Mesodermal cell (in vitro differentiated cells): ENCODE data around the gene CALR.
A peak's percentile ranks its signal among the peaks of the same experiment; 100 is the strongest.
"Not testable (repeated sequence)": the region's sequence is repeated elsewhere in the genome, so short reads cannot be mapped to it uniquely, and the experiment has no call there.

Experiments
- H3K27ac ChIP-seq: 2 replicates; pipeline ENCODE4 v1.7.0; 2013; ENCODE audit warnings: mild to moderate bottlenecking, low read depth, low read length, moderate library complexity; ENCODE audit not compliant: severe bottlenecking
- H3K36me3 ChIP-seq: 2 replicates; pipeline ENCODE4 v1.7.1; 2013; ENCODE audit warnings: mild to moderate bottlenecking, low read length, moderate library complexity; ENCODE audit not compliant: control insufficient read depth, insufficient read depth
- H3K4me1 ChIP-seq: one replicate; pipeline ENCODE4 v1.7.1; 2013; ENCODE audit warnings: mild to moderate bottlenecking, low read length; ENCODE audit not compliant: insufficient read depth, control insufficient read depth, poor library complexity, severe bottlenecking
- H3K4me3 ChIP-seq: 2 replicates; pipeline ENCODE4 v1.7.0; 2013; ENCODE audit warnings: low read length, control low read depth, mild to moderate bottlenecking; ENCODE audit not compliant: insufficient read depth, poor library complexity, severe bottlenecking; ENCODE audit errors: extremely low read depth
- H3K9me3 ChIP-seq: 2 replicates; pipeline ENCODE4 v1.7.1; 2013; ENCODE audit warnings: mild to moderate bottlenecking, low read length, moderate library complexity; ENCODE audit not compliant: control insufficient read depth
- WGBS, 2 experiments: methylation state at CpG; one replicate each; pipeline ENCODE4 v1.1.5; 2013; ENCODE audit warnings: missing lambda C conversion rate in 2 of 2; ENCODE audit not compliant: insufficient coverage in 2 of 2; 5-methylcytosine and 5-hydroxymethylcytosine counted together

The CALR gene

GRCh38 chr19:12969292-12969988, 31.0 kb downstream of the CALR start, which contains the start of gene DAND5:
Gene DAND5 (plus strand): TSS chr19:12969576. CDS start chr19:12969661, 85 bp downstream.
- no peaks in the 10 kb centered on the region for H3K36me3 ChIP-seq
- H3K4me1 ChIP-seq: peaks cover 6% of the 10 kb centered on the region
- H3K4me3 ChIP-seq: no peak within 1 kb of the TSS
- H3K9me3 ChIP-seq: no peaks in the 10 kb centered on the region
- 71 to 76% methylated on average over 13 to 14 of the region's 14 CpGs for WGBS, 2 experiments
- H3K27ac ChIP-seq: no peak within 1 kb of the TSS

GRCh38 chr19:12970070-12970820, 31.8 kb downstream of the CALR start:
- Histone ChIP-seq H3K4me3 (no peak overlapping the region), H3K9me3 (no peaks in the 10 kb centered on the region), H3K27ac (no peak overlapping the region), H3K4me1 (peaks cover 5% of the 10 kb centered on the region), H3K36me3 (no peaks in the 10 kb centered on the region)
- 89 to 98% methylated on average over 4 to 7 of the region's 7 CpGs for WGBS, 2 experiments

DNA sequence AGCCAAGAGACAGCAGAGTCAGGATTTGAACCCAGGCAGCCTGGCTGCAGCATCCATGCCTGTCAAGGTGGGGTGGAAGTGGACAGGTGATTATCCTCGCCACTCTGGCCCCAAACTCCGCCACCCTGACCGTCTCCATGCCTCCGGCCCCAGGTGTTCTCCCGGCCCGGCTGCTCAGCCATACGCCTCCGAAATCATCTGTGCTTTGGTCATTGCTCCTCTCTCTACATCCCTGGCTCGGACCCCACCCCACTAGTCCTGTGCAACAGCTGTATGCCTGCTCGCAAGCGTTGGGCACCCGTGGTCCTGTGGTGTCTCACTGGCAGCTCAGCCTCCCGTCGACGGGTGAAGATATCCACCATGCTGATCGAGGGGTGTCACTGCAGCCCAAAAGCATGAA, 34.8 kb downstream of the CALR start:
- no peaks in the 10 kb centered on the region for H3K36me3 ChIP-seq
- H3K4me1 ChIP-seq: no peaks in the 10 kb centered on the region
- no peak overlapping the region for H3K27ac ChIP-seq
- WGBS, 2 experiments: 93 to 94% methylated on average over 13 to 16 of the region's 16 CpGs
- no peak overlapping the region for H3K4me3 ChIP-seq
- H3K9me3 ChIP-seq: no peaks in the 10 kb centered on the region

GRCh38 chr19:12974301-12975220, 36.2 kb downstream of the CALR start:
- Histone ChIP-seq H3K36me3 (no peaks in the 10 kb centered on the region), H3K4me1 (no peaks in the 10 kb centered on the region), H3K4me3 (no peak overlapping the region), H3K9me3 (no peaks in the 10 kb centered on the region), H3K27ac (no peak overlapping the region)
- WGBS, 2 experiments: 74 to 79% methylated on average over 13 to 15 of the region's 19 CpGs

- WGBS, 2 experiments: 89 to 91% methylated on average over 12 to 16 of the region's 17 CpGs
- Histone ChIP-seq H3K36me3 (no peaks in the 10 kb centered on the region), H3K4me1 (no peaks in the 10 kb centered on the region), H3K4me3 (no peak overlapping the region), H3K9me3 (no peaks in the 10 kb centered on the region), H3K27ac (no peak overlapping the region)
Observed at GRCh38 chr19:12975221-12975741, 36.9 kb downstream of the CALR start.

DNA sequence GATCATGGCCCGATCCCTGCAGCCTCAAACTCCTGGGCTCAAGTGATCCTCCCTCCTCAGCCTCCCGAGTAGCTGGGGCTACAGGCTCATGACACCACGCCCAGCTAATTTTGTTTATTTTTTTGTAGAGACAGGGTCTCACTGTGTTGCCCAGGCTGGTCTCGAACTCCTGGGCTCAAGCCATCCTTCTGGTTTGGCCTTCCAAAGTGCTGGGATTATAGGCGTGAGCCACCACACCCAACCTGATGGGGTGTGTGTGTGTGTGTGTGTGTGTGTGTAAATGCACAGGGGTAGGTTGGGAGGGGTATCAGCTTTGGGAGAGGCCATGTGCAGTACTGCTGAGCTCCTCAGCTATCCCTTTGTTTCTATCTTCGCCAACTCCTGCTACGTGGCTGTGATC, 37.7 kb downstream of the CALR start:
- H3K9me3 ChIP-seq, H3K27ac ChIP-seq, H3K4me1 ChIP-seq, H3K36me3 ChIP-seq, H3K4me3 ChIP-seq: not testable (repeated sequence)
- WGBS, 2 experiments: 77 to 83% methylated on average over 6 to 7 of the region's 7 CpGs

GRCh38 chr19:12979974-12980373, 41.6 kb downstream of the CALR start:
- no peak overlapping the region for H3K27ac ChIP-seq
- no peaks in the 10 kb centered on the region for H3K9me3 ChIP-seq
- H3K4me1 ChIP-seq: no peaks in the 10 kb centered on the region
- H3K4me3 ChIP-seq: no peak overlapping the region
- no peaks in the 10 kb centered on the region for H3K36me3 ChIP-seq
- 87 to 95% methylated on average over 3 of the region's 3 CpGs for WGBS, 2 experiments

DNA sequence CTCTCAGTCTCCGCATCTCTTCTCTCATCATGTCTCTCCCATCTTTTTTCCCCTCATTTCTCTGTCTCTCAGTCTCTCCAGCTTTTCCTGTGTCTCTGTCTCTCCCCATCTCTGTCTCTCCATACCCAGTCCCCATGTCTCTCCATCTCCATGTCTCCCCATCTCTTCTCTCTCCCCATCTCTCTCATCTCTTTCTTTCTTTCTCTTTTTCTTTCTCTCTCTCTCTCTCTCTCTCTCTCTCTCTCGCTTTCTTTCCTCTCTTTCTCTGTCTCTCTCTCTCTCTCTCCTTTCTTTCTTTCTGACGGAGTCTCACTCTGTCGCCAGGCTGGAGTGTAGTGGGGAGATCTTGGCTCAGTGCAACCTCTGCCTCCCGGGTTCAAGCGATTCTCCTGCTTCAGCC, 44.2 kb downstream of the CALR start:
- Histone ChIP-seq H3K4me3 (no peak overlapping the region), H3K36me3 (no peaks in the 10 kb centered on the region), H3K9me3 (no peaks in the 10 kb centered on the region), H3K4me1 (no peaks in the 10 kb centered on the region), H3K27ac (no peak overlapping the region)
- WGBS, 2 experiments: 72 to 77% methylated on average over 1 to 3 of the region's 6 CpGs

DNA sequence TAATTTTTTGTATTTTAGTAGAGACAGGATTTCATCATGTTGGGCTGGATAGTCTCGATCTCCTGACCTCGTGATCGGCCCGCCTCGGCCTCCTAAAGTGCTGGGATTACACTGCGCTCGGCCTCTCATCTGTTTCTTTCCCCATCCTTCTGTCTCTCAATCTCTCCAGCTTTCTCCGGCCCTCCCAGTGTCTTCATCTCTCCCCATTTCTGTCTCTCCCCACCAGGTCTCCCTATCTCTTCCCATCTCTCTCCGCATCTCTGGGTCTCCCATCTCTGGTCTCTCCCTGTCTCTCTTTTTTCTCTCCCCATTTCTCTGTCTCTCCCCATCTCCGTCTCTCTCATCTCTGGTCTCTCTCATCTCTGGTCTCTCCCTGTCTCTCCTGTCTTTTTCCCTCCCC, 44.7 kb downstream of the CALR start:
- peak overlapping the region; percentile 14 for H3K4me3 ChIP-seq

GRCh38 chr19:12983542-12984142, 45.2 kb downstream of the CALR start:
- Histone ChIP-seq H3K4me1 (no peaks in the 10 kb centered on the region), H3K9me3 (no peaks in the 10 kb centered on the region), H3K27ac (no peak overlapping the region), H3K4me3 (peak overlapping the region; percentile 14), H3K36me3 (no peaks in the 10 kb centered on the region)
- 12 to 41% methylated on average over 11 to 41 of the region's 51 CpGs for whole genome bisulfite sequencing, 2 experiments

More for the DNA sequence above, 44.7 kb downstream of the CALR start:
- WGBS, 2 experiments: 62 to 75% methylated on average over 9 to 10 of the region's 10 CpGs
- H3K4me1 ChIP-seq: no peaks in the 10 kb centered on the region
- H3K27ac ChIP-seq: no peak overlapping the region
- H3K9me3 ChIP-seq: no peaks in the 10 kb centered on the region
- H3K36me3 ChIP-seq: no peaks in the 10 kb centered on the region
